ENCODE results near the gene MRPL28.
"Not testable (repeated sequence)": the region's sequence is repeated elsewhere in the genome, so short reads cannot be mapped to it uniquely, and the experiment has no call there.

MRPL28 gene

GRCh38 chr16:359067-359763 lies 11.1 kb downstream of the MRPL28 start:
- Mint-ChIP-seq H3K9me3 (no peaks in the 10 kb centered on the region), H3K36me3 (no peaks in the 10 kb centered on the region), H3K27me3 (no peaks in the 10 kb centered on the region), H3K4me3 (no peak overlapping the region), H3K4me1 (peaks cover 23% of the 10 kb centered on the region), H3K27ac (no peak overlapping the region)

GRCh38 chr16:356741-357140 lies 13.6 kb downstream of the MRPL28 start:
- peaks cover 22% of the 10 kb centered on the region for H3K4me1 Mint-ChIP-seq
- no peak overlapping the region for H3K27ac Mint-ChIP-seq
- H3K4me3 Mint-ChIP-seq, result no peak overlapping the region

DNA sequence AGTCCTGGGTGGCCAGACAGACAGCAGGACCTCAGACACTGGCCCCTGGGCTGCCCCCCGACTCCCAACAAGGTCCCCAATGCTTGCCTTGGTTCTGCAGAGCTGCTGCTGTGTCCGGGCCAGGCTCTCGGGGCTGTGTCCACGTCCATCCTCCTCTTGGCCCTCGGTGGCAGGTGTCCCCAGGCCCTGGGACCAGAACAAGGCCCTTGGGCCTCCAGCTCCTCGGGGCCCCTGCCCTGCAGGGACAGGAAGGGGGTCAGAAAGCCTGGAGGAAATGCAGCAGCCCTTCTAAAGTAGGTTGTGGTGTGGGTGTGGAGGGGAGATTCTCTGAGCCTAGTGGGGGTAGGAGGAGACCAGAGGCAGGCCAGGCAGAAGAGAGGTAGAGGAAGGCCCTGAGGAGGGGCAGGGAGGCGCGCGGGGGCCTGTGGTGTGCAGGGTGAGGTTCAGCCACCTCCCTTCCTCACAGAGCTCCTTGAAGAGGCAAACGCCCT lies 15.3 kb downstream of the MRPL28 start:
- peaks cover 4% of the 10 kb centered on the region for H3K36me3 Mint-ChIP-seq
- peak overlapping the region; percentile 68 for H3K4me3 Mint-ChIP-seq
- peak overlapping the region; percentile 69 for H3K27ac Mint-ChIP-seq
- peaks cover 30% of the 10 kb centered on the region for H3K4me1 Mint-ChIP-seq
- H3K9me3 Mint-ChIP-seq, result no peaks in the 10 kb centered on the region
- no peaks in the 10 kb centered on the region for H3K27me3 Mint-ChIP-seq

More at GRCh38 chr16:356741-357140, 13.6 kb downstream of the MRPL28 start:
- Mint-ChIP-seq H3K36me3 (no peaks in the 10 kb centered on the region), H3K27me3 (no peaks in the 10 kb centered on the region), H3K9me3 (no peaks in the 10 kb centered on the region)

- H3K4me1 Mint-ChIP-seq, result peaks cover 36% of the 10 kb centered on the region
- H3K36me3 Mint-ChIP-seq, result peaks cover 4% of the 10 kb centered on the region
- no peaks in the 10 kb centered on the region for H3K27me3 Mint-ChIP-seq
- H3K4me3 Mint-ChIP-seq, result peak overlapping the region; percentile 53
- H3K27ac Mint-ChIP-seq, result peak overlapping the region; percentile 57
- no peaks in the 10 kb centered on the region for H3K9me3 Mint-ChIP-seq
Observed at GRCh38 chr16:354291-354881, 16.0 kb downstream of the MRPL28 start.

- peaks cover 40% of the 10 kb centered on the region for H3K4me1 Mint-ChIP-seq
- H3K27ac Mint-ChIP-seq, result peak overlapping the region; percentile 57
- peak overlapping the region; percentile 53 for H3K4me3 Mint-ChIP-seq
- no peaks in the 10 kb centered on the region for H3K9me3 Mint-ChIP-seq
- H3K27me3 Mint-ChIP-seq, result no peaks in the 10 kb centered on the region
- H3K36me3 Mint-ChIP-seq, result peaks cover 4% of the 10 kb centered on the region
Observed at GRCh38 chr16:353404-354290, 16.7 kb downstream of the MRPL28 start.

- Mint-ChIP-seq H3K4me1 (peaks cover 49% of the 10 kb centered on the region), H3K4me3 (peak within 1 kb of the TSS; percentile 91), H3K27me3 (no peaks in the 10 kb centered on the region), H3K36me3 (peaks cover 4% of the 10 kb centered on the region), H3K27ac (peak within 1 kb of the TSS; percentile 94), H3K9me3 (no peaks in the 10 kb centered on the region)
Observed at GRCh38 chr16:352547-353403, 17.6 kb downstream of the MRPL28 start, which contains the start of gene AXIN1. Gene AXIN1 (minus strand): TSS chr16:352723. CDS start chr16:347025, 5,698 bp downstream.

- Mint-ChIP-seq H3K9me3 (no peaks in the 10 kb centered on the region), H3K4me1 (peaks cover 57% of the 10 kb centered on the region), H3K27me3 (no peaks in the 10 kb centered on the region), H3K27ac (peak overlapping the region; percentile 94), H3K36me3 (peaks cover 7% of the 10 kb centered on the region), H3K4me3 (peak overlapping the region; percentile 91)
Observed at GRCh38 chr16:351804-352520, 18.4 kb downstream of the MRPL28 start.

- H3K4me1 Mint-ChIP-seq, result peaks cover 65% of the 10 kb centered on the region
- H3K36me3 Mint-ChIP-seq, result peaks cover 7% of the 10 kb centered on the region
- H3K27me3 Mint-ChIP-seq, result no peaks in the 10 kb centered on the region
- no peak overlapping the region for H3K27ac Mint-ChIP-seq
- H3K4me3 Mint-ChIP-seq, result peak overlapping the region; percentile 74
- no peaks in the 10 kb centered on the region for H3K9me3 Mint-ChIP-seq
Observed at GRCh38 chr16:350203-350602, 20.1 kb downstream of the MRPL28 start.

DNA sequence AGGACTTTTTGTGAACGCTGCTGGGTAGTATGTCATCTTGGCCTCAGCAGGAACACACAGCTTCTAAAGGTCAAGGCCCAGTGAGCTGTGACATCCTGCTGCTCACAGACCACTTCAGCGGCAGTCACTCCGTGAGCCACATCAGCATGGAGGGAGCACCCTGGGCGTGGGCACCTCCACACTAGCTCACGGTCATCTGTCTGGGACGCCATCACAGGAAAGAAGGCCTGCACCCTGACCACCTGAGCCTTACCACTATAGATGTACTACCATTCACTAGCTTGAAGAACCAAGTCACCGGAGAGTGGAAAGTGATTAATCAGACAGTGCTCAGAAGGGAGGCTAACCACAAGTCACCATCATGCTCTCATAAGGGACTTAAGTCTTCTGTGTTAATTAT lies 21.1 kb downstream of the MRPL28 start:
- Mint-ChIP-seq H3K36me3 (peaks cover 7% of the 10 kb centered on the region), H3K4me3 (peak overlapping the region; percentile 33), H3K27me3 (no peaks in the 10 kb centered on the region), H3K4me1 (peaks cover 64% of the 10 kb centered on the region), H3K9me3 (no peaks in the 10 kb centered on the region), H3K27ac (no peak overlapping the region)

GRCh38 chr16:348495-348894 lies 21.8 kb downstream of the MRPL28 start:
- Mint-ChIP-seq H3K4me3 (peak overlapping the region; percentile 24), H3K4me1 (peaks cover 65% of the 10 kb centered on the region)
- H3K9me3 Mint-ChIP-seq, H3K36me3 Mint-ChIP-seq, H3K27me3 Mint-ChIP-seq, H3K27ac Mint-ChIP-seq: not testable (repeated sequence)

DNA sequence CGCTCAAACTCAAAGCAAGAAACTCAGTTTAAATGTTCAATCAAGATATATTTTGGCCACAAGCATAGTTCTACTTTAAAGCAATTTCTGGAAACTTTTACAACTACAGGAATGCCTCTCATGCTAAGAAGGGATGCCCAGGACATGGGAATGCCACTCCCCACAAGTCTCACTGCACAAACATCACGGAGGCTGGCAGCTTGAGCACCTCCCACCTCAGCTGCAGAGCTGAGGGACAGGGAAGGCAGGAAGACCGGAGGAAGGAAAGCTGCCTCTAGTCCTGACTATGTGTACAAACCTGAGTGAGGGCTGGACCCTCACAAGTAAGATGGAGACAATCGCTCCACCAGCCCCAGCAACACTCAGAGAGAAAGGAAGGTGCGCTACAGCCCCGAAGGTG lies 23.1 kb downstream of the MRPL28 start:
- peaks cover 77% of the 10 kb centered on the region for H3K4me1 Mint-ChIP-seq
- no peaks in the 10 kb centered on the region for H3K27me3 Mint-ChIP-seq
- peak overlapping the region; percentile 15 for H3K27ac Mint-ChIP-seq
- no peaks in the 10 kb centered on the region for H3K9me3 Mint-ChIP-seq
- peak overlapping the region; percentile 38 for H3K4me3 Mint-ChIP-seq
- H3K36me3 Mint-ChIP-seq, result peaks cover 8% of the 10 kb centered on the region

- Mint-ChIP-seq H3K4me1 (peaks cover 83% of the 10 kb centered on the region), H3K36me3 (peaks cover 8% of the 10 kb centered on the region), H3K9me3 (no peaks in the 10 kb centered on the region), H3K4me3 (no peak overlapping the region), H3K27me3 (no peaks in the 10 kb centered on the region), H3K27ac (no peak overlapping the region)
Observed at GRCh38 chr16:346587-346986, 23.8 kb downstream of the MRPL28 start.

DNA sequence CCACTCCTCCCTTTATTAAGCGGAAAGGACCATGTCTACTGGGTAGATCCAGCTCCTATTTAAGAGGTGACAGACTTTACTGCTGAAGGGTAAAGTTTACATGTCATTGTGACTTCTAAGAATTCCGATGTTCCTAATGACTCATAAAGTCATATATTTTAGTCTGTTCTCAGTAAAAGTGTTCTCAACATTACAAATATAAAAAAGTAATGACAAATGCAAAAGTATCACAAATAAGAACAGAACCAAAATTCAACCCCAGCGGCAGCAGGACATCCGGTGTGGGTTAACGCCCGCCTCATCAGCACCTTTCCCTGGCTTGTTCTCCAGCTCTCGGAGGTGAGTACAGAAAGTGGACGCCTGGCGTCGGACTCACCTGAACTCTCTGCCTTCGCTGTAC lies 24.6 kb downstream of the MRPL28 start:
- Mint-ChIP-seq H3K36me3 (peaks cover 8% of the 10 kb centered on the region), H3K27me3 (no peaks in the 10 kb centered on the region), H3K4me1 (peaks cover 85% of the 10 kb centered on the region), H3K27ac (no peak overlapping the region), H3K4me3 (no peak overlapping the region), H3K9me3 (no peaks in the 10 kb centered on the region)

- Mint-ChIP-seq H3K27me3 (no peaks in the 10 kb centered on the region), H3K4me1 (peaks cover 82% of the 10 kb centered on the region), H3K9me3 (no peaks in the 10 kb centered on the region), H3K27ac (no peak overlapping the region), H3K4me3 (peak overlapping the region; percentile 39), H3K36me3 (peaks cover 4% of the 10 kb centered on the region)
Observed at GRCh38 chr16:342455-343213, 27.7 kb downstream of the MRPL28 start.
